Measurements from ENCODE around the gene EGLN3. TPM values are rescaled to one million over a fixed set of nuclear protein-coding genes. Genes with fewer than 3 reads are reported as not detected.
"Not testable (repeated sequence)": the region's sequence is repeated elsewhere in the genome, so short reads cannot be mapped to it uniquely, and the experiment has no call there.

EGLN3 gene
- total and polyA plus RNA-seq, 4 donors, result 0.33 to 46.7 (median 19.8) TPM

GRCh38 chr14:33928895-33929294, 22.0 kb downstream of the EGLN3 start:
- Histone ChIP-seq H3K4me1 (ENCODE audit: control insufficient read depth in 1 of 2, insufficient read depth in 2 of 2, low read length in 2 of 2) (peaks cover 0 to 2% of the 10 kb centered on the region in 2 donors), H3K36me3 (ENCODE audit: control insufficient read depth in 1 of 2, insufficient read depth in 2 of 2, low read length in 1 of 2) (no peaks in the 10 kb centered on the region), H3K27ac (ENCODE audit: low read depth in 1 of 2, low read length in 2 of 2) (no peak overlapping the region), H3K9me3 (ENCODE audit: control insufficient read depth, low read length) (no peaks in the 10 kb centered on the region), H3K27me3 (ENCODE audit: control insufficient read depth in 1 of 2, insufficient read depth in 2 of 2, low read length in 1 of 2) (no peaks in the 10 kb centered on the region), H3K4me3 (ENCODE audit: low read length in 2 of 2) (no peak overlapping the region)
- DNase-seq (no peak), ATAC-seq (ENCODE audit: low FRiP score) (no peak)
- intact Hi-C loops (cut with DNase I), result no loop called here
- WGBS, 2 donors, result 83 to 86% methylated on average over 8 of the region's 8 CpGs

- DNase-seq, result no peak
- ATAC-seq (ENCODE audit: low FRiP score), result no peak
- H3K4me3 ChIP-seq (ENCODE audit: low read length in 2 of 2), result no peak overlapping the region
- no peaks in the 10 kb centered on the region for H3K27me3 ChIP-seq (ENCODE audit: control insufficient read depth in 1 of 2, insufficient read depth in 2 of 2, low read length in 1 of 2)
- 85 to 92% methylated on average over 4 of the region's 4 CpGs for WGBS, 2 donors
- H3K4me1 ChIP-seq (ENCODE audit: control insufficient read depth in 1 of 2, insufficient read depth in 2 of 2, low read length in 2 of 2), result peaks cover 0 to 2% of the 10 kb centered on the region in 2 donors
- no peak overlapping the region for H3K27ac ChIP-seq (ENCODE audit: low read depth in 1 of 2, low read length in 2 of 2)
- H3K9me3 ChIP-seq (ENCODE audit: control insufficient read depth, low read length), result no peaks in the 10 kb centered on the region
- intact Hi-C loops (cut with DNase I), result no loop called here
- no peaks in the 10 kb centered on the region for H3K36me3 ChIP-seq (ENCODE audit: control insufficient read depth in 1 of 2, insufficient read depth in 2 of 2, low read length in 1 of 2)
These were observed 22.9 kb downstream of the EGLN3 start for GRCh38 chr14:33927944-33928343.

- intact Hi-C loops (cut with DNase I); H3K9me3 ChIP-seq (ENCODE audit: control insufficient read depth, low read length); DNase-seq; H3K27ac ChIP-seq (ENCODE audit: low read depth in 1 of 2, low read length in 2 of 2); ATAC-seq (ENCODE audit: low FRiP score); H3K4me1 ChIP-seq (ENCODE audit: control insufficient read depth in 1 of 2, insufficient read depth in 2 of 2, low read length in 2 of 2); H3K4me3 ChIP-seq (ENCODE audit: low read length in 2 of 2); H3K36me3 ChIP-seq (ENCODE audit: control insufficient read depth in 1 of 2, insufficient read depth in 2 of 2, low read length in 1 of 2); H3K27me3 ChIP-seq (ENCODE audit: control insufficient read depth in 1 of 2, insufficient read depth in 2 of 2, low read length in 1 of 2): not testable (repeated sequence)
- WGBS, 2 donors, result 90 to 97% methylated on average over 4 of the region's 4 CpGs
These were observed 23.9 kb downstream of the EGLN3 start for GRCh38 chr14:33926967-33927366.

DNA sequence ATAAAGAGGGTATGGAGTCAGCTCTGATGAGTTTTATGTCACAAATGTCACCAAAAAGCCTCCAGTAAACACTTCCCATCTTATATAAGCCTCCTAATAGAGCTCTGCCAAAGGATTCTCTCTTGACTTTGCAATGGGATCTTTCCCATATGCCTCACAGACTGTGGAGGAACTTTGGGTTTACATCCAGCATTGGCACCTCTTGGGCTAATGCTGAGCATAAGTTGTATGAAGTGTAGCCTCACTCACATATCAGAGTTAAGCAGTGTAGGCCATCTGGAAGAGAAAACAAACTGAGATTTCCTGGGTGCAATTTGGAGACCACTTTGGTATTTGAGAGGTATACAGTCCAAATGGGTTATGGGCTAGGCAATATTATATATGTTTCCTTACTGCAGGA, 24.9 kb downstream of the EGLN3 start:
- no peaks in the 10 kb centered on the region for H3K9me3 ChIP-seq (ENCODE audit: control insufficient read depth, low read length)
- no peak for DNase-seq
- intact Hi-C loops (cut with DNase I), result no loop called here
- H3K4me1 ChIP-seq (ENCODE audit: control insufficient read depth in 1 of 2, insufficient read depth in 2 of 2, low read length in 2 of 2), result peaks cover 0 to 6% of the 10 kb centered on the region in 2 donors
- H3K36me3 ChIP-seq (ENCODE audit: control insufficient read depth in 1 of 2, insufficient read depth in 2 of 2, low read length in 1 of 2), result no peaks in the 10 kb centered on the region
- no peaks in the 10 kb centered on the region for H3K27me3 ChIP-seq (ENCODE audit: control insufficient read depth in 1 of 2, insufficient read depth in 2 of 2, low read length in 1 of 2)
- H3K27ac ChIP-seq (ENCODE audit: low read depth in 1 of 2, low read length in 2 of 2), result no peak overlapping the region
- H3K4me3 ChIP-seq (ENCODE audit: low read length in 2 of 2), result no peak overlapping the region
- no peak for ATAC-seq (ENCODE audit: low FRiP score)

- Histone ChIP-seq H3K9me3 (ENCODE audit: control insufficient read depth, low read length) (no peaks in the 10 kb centered on the region), H3K27me3 (ENCODE audit: control insufficient read depth in 1 of 2, insufficient read depth in 2 of 2, low read length in 1 of 2) (no peaks in the 10 kb centered on the region), H3K27ac (ENCODE audit: low read depth in 1 of 2, low read length in 2 of 2) (no peak overlapping the region), H3K4me1 (ENCODE audit: control insufficient read depth in 1 of 2, insufficient read depth in 2 of 2, low read length in 2 of 2) (peaks cover 0 to 6% of the 10 kb centered on the region in 2 donors), H3K4me3 (ENCODE audit: low read length in 2 of 2) (no peak overlapping the region), H3K36me3 (ENCODE audit: control insufficient read depth in 1 of 2, insufficient read depth in 2 of 2, low read length in 1 of 2) (no peaks in the 10 kb centered on the region)
- ATAC-seq (ENCODE audit: low FRiP score) (no peak), DNase-seq (no peak)
- WGBS, 2 donors, result 91 to 94% methylated on average over 3 of the region's 3 CpGs
- intact Hi-C loops (cut with DNase I), result no loop called here
These were observed 25.6 kb downstream of the EGLN3 start for GRCh38 chr14:33925235-33925634.

GRCh38 chr14:33924566-33925100, 26.2 kb downstream of the EGLN3 start:
- Histone ChIP-seq H3K9me3 (ENCODE audit: control insufficient read depth, low read length) (no peaks in the 10 kb centered on the region), H3K27ac (ENCODE audit: low read depth in 1 of 2, low read length in 2 of 2) (no peak overlapping the region), H3K27me3 (ENCODE audit: control insufficient read depth in 1 of 2, insufficient read depth in 2 of 2, low read length in 1 of 2) (no peaks in the 10 kb centered on the region), H3K36me3 (ENCODE audit: control insufficient read depth in 1 of 2, insufficient read depth in 2 of 2, low read length in 1 of 2) (no peaks in the 10 kb centered on the region), H3K4me1 (ENCODE audit: control insufficient read depth in 1 of 2, insufficient read depth in 2 of 2, low read length in 2 of 2) (peaks cover 0 to 6% of the 10 kb centered on the region in 2 donors), H3K4me3 (ENCODE audit: low read length in 2 of 2) (no peak overlapping the region)
- DNase-seq, result no peak
- intact Hi-C loops (cut with DNase I), result no loop called here
- WGBS, 2 donors, result 13 to 28% methylated on average over 3 of the region's 3 CpGs
- ATAC-seq (ENCODE audit: low FRiP score), result no peak

- Histone ChIP-seq H3K4me3 (ENCODE audit: low read length in 2 of 2) (no peak overlapping the region), H3K4me1 (ENCODE audit: control insufficient read depth in 1 of 2, insufficient read depth in 2 of 2, low read length in 2 of 2) (peaks cover 1 to 6% of the 10 kb centered on the region in 2 donors), H3K9me3 (ENCODE audit: control insufficient read depth, low read length) (no peaks in the 10 kb centered on the region), H3K27me3 (ENCODE audit: control insufficient read depth in 1 of 2, insufficient read depth in 2 of 2, low read length in 1 of 2) (no peaks in the 10 kb centered on the region), H3K36me3 (ENCODE audit: control insufficient read depth in 1 of 2, insufficient read depth in 2 of 2, low read length in 1 of 2) (no peaks in the 10 kb centered on the region), H3K27ac (ENCODE audit: low read depth in 1 of 2, low read length in 2 of 2) (no peak overlapping the region)
- DNase-seq, result no peak
- no peak for ATAC-seq (ENCODE audit: low FRiP score)
- WGBS, 2 donors, result 26 to 47% methylated on average over 4 of the region's 4 CpGs
- intact Hi-C loops (cut with DNase I), result no loop called here
These were observed 28.7 kb downstream of the EGLN3 start for GRCh38 chr14:33922125-33922524.

- intact Hi-C loops (cut with DNase I), result no loop called here
- Histone ChIP-seq H3K27ac (ENCODE audit: low read depth in 1 of 2, low read length in 2 of 2) (no peak overlapping the region), H3K4me3 (ENCODE audit: low read length in 2 of 2) (no peak overlapping the region), H3K27me3 (ENCODE audit: control insufficient read depth in 1 of 2, insufficient read depth in 2 of 2, low read length in 1 of 2) (no peaks in the 10 kb centered on the region), H3K4me1 (ENCODE audit: control insufficient read depth in 1 of 2, insufficient read depth in 2 of 2, low read length in 2 of 2) (peaks cover 6 to 10% of the 10 kb centered on the region in 2 donors), H3K36me3 (ENCODE audit: control insufficient read depth in 1 of 2, insufficient read depth in 2 of 2, low read length in 1 of 2) (no peaks in the 10 kb centered on the region), H3K9me3 (ENCODE audit: control insufficient read depth, low read length) (no peaks in the 10 kb centered on the region)
- DNase-seq (no peak), ATAC-seq (ENCODE audit: low FRiP score) (no peak)
- 67 to 72% methylated on average over 3 of the region's 3 CpGs for WGBS, 2 donors
These were observed 32.6 kb downstream of the EGLN3 start for GRCh38 chr14:33918256-33918655.

DNA sequence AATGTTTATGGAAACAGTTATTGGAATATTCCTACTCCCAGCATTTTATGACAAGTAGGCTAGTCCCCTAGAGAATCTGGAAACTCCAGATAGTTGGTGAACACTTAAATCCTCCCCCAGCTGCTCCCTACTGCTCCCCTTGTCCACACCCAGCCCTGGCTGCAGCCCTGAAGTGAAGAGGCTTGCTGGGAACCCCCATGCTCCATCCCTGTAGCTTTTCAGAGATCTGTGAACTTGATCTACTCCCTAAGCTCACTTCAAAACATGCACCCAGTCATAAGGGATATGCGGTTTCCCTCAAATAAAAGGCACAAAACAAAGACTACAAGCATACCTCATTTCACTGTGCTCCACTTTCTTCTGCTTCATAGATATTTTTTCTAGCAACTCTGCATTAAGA, 33.2 kb downstream of the EGLN3 start:
- Histone ChIP-seq H3K36me3 (ENCODE audit: control insufficient read depth in 1 of 2, insufficient read depth in 2 of 2, low read length in 1 of 2) (no peaks in the 10 kb centered on the region), H3K27me3 (ENCODE audit: control insufficient read depth in 1 of 2, insufficient read depth in 2 of 2, low read length in 1 of 2) (no peaks in the 10 kb centered on the region), H3K9me3 (ENCODE audit: control insufficient read depth, low read length) (no peaks in the 10 kb centered on the region), H3K4me1 (ENCODE audit: control insufficient read depth in 1 of 2, insufficient read depth in 2 of 2, low read length in 2 of 2) (peaks cover 6 to 10% of the 10 kb centered on the region in 2 donors), H3K4me3 (ENCODE audit: low read length in 2 of 2) (no peak overlapping the region), H3K27ac (ENCODE audit: low read depth in 1 of 2, low read length in 2 of 2) (peak overlapping the region; percentile 76 to 88)
- WGBS, 2 donors, result 78 to 83% methylated on average over 1 of the region's 1 CpG
- ATAC-seq (ENCODE audit: low FRiP score) (no peak), DNase-seq (no peak)
- intact Hi-C loops (cut with DNase I), result loop anchor here in 1 of 2 donors (2.0 kb wide), 1 partner anchor 31 kb away; no protein-coding TSS in a partner anchor
